ENCODE measurements around the gene MAD1L1.
A peak's percentile ranks its signal among the peaks of the same experiment; 100 is the strongest.

MAD1L1 gene

DNA sequence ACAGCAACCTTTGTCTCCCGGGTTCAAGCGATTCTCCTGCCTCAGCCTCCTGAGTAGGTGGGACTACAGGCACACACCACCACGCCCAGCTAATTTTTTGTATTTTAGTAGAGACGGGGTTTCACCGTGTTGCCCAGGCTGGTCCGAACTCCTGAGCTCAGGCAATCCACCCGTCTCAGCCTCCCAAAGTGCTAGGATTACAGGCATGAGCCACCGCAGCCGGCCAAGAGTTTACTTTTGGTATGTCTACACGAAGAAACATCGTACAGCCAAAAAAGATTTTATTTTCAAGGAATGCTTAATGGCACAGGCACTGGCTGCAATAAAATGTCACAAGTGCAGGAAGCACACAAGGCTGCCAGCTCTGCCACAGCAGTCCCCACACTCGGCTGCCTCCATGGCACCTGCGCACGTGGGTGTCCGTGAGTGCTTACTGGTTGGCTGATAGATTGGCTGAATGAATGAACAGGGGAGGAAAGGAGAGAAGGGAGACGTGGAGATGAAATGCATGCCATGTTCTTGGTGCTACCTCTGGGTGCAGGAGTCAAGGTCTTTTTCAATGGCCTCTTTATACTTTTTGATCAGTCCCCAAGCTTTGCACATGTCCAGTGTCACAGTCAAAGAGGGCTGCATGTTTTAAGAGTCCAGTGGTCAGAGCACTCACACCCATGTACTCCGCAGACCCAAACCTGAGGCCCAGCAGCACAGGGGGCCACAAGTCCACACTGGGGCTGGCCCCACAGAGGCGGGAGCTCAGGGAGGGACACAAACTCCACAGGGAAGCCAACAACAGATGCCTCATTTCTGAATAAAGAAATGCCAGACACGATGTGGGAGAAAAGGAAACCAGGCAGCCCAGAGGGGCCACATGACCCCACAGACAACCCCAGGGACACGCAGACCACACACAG lies 198.2 kb downstream of the MAD1L1 start:
- DNase-seq (ENCODE audit: low read depth) = no peak
- no peak overlapping the region for H3K4me3 ChIP-seq (replicated peaks; ENCODE audit: low read depth, low read length)
- TF ChIP-seq, protein P1, sequence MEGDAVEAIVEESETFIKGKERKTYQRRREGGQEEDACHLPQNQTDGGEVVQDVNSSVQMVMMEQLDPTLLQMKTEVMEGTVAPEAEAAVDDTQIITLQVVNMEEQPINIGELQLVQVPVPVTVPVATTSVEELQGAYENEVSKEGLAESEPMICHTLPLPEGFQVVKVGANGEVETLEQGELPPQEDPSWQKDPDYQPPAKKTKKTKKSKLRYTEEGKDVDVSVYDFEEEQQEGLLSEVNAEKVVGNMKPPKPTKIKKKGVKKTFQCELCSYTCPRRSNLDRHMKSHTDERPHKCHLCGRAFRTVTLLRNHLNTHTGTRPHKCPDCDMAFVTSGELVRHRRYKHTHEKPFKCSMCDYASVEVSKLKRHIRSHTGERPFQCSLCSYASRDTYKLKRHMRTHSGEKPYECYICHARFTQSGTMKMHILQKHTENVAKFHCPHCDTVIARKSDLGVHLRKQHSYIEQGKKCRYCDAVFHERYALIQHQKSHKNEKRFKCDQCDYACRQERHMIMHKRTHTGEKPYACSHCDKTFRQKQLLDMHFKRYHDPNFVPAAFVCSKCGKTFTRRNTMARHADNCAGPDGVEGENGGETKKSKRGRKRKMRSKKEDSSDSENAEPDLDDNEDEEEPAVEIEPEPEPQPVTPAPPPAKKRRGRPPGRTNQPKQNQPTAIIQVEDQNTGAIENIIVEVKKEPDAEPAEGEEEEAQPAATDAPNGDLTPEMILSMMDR (IDR thresholded peaks at IDR 0.05; ENCODE audit: low read length, missing control alignments) = no peak

- DNase-seq (ENCODE audit: low read depth) = no peak
- TF ChIP-seq, protein P1 (IDR thresholded peaks at IDR 0.05; ENCODE audit: low read length, missing control alignments) = no peak
- no peak overlapping the region for H3K4me3 ChIP-seq (replicated peaks; ENCODE audit: low read depth, low read length)
Measured at GRCh38 chr7:2033586-2034135, 199.1 kb downstream of the MAD1L1 start.

- TF ChIP-seq, protein P1 (IDR thresholded peaks at IDR 0.05; ENCODE audit: low read length, missing control alignments) = no peak
- DNase-seq (ENCODE audit: low read depth) = no peak
- no peak overlapping the region for H3K4me3 ChIP-seq (replicated peaks; ENCODE audit: low read depth, low read length)
Measured at GRCh38 chr7:2032876-2033407, 199.8 kb downstream of the MAD1L1 start.

- TF ChIP-seq, protein P1 (IDR thresholded peaks at IDR 0.05; ENCODE audit: low read length, missing control alignments) = no peak
- DNase-seq (ENCODE audit: low read depth) = peak; percentile 23
- no peak overlapping the region for H3K4me3 ChIP-seq (replicated peaks; ENCODE audit: low read depth, low read length)
Measured at GRCh38 chr7:2032030-2032875, 200.5 kb downstream of the MAD1L1 start.

DNA sequence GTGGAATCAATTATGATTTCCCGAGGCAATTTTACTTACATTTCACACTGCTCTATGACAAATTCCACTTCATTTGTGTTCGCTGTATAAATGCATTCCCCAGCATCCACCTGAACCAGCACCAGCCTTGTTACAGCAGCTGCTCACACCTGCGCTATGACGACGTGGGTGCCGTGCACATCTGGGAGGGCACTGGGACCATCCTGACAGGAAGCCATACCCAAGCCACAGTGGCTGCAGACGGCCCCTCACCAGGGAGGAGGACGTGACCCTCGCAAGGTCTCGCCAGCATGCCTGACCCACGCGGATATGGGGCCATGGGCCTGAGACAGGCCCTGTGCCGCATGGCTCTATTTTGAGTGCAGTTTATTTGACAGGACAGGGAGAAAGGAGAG lies 201.3 kb downstream of the MAD1L1 start:
- no peak for DNase-seq (ENCODE audit: low read depth)

More for the DNA sequence above, 201.3 kb downstream of the MAD1L1 start:
- TF ChIP-seq, protein P1 (IDR thresholded peaks at IDR 0.05; ENCODE audit: low read length, missing control alignments) = no peak
- H3K4me3 ChIP-seq (replicated peaks; ENCODE audit: low read depth, low read length) = no peak overlapping the region
